Activated naive CD4-positive, alpha-beta T cell treated with anti-CD3 and anti-CD28 coated beads, Interleukin-2, amount 50 U/mL, for 16 hours (primary cell): ENCODE measurements around the gene TMED4.
"Not testable (repeated sequence)": the region's sequence is repeated elsewhere in the genome, so short reads cannot be mapped to it uniquely, and the experiment has no call there.

Source experiments
- DNase-seq: peaks from one replicate; pipeline ENCODE4 v3.0.0-alpha.2; 2020

Gene TMED4

DNA sequence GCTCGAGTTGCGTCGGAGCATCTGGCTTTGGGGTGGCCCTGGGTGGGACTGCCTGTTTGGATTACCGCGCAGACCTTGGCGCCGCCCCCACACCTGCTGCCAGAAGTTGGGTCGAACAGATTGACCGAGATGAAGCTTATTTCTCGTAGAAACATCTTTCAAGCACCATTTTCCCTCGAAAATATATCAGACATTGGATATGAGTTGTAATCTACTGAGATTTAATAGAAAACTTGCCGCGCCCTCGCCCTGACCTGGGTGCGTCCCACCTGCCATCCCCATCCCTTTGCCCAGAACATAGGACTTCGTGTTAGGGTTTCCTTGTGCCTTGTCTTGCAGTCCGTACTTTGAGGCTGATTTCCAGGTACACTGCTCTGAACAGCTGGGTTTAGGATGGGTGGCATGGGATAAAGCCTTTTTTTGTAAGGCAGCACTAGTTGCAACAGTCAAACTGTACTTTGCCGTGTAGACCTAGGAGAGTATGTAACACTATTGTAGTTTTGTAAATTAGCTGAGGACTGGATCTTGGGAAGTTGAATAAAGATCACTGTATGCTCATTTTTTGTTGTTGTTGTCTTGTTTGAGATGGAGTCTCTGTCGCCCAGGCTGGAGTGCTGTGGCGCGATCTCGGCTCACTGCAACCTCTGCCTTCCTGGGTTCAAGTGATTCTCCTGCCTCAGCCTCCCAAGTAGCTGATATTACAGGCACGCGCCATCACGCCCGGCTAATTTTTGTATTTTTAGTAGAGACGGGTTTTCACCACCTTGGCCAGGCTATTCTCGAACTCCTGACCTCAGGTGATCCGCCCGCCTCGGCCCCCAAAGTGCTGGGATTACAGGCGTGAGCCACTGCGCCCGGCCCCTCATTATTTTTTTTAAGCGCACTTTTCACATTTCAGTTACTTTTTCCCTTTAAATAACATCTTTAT lies 25.4 kb upstream of the TMED4 start:
- no peak for DNase-seq

DNA sequence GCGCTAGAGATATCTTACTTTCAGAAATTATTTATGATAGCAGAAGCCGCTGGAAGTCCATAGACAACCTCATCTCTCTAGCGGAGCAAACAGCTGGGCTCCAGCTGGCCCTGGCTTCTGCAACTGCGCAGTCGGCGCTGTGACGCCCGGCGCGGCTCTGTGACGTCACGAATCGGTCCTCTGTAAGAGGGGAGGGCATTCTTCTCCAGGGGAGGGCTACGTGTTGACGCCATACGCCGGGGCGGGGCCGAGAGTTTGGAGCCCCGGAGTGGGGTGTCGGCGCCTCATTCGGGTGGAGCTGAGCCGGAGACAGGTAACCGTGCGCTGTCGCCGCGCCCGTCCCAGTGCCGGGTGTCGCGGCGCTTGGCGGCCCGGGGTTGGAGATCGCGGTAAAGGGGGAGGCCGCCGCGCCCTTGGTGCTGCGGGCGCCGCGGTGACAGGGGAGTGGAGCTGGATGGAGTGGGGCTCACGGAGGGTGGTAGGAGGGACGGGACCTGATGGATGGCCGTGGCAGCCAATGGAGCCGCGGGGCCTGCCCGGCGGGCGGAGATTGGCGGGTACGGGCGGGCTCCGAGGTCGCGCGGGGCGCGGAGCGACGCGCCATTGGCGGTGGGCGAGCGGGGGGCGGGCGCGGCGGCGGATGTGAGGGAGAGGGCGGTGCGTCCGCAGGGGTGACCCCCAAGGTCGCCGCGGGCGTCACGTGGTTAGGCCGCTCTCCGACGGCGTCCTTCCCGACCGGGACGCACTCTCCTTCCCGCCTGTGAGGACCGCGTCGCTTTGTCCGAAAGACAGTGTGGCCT lies 24.5 kb upstream of the TMED4 start, which contains the start of gene OGDH:
TSS of gene OGDH (plus strand) at position 287 of the 800 bp plus-strand sequence. CDS start 17,717 bp downstream, outside the sequence.
- DNase-seq = peak; percentile 99

DNA sequence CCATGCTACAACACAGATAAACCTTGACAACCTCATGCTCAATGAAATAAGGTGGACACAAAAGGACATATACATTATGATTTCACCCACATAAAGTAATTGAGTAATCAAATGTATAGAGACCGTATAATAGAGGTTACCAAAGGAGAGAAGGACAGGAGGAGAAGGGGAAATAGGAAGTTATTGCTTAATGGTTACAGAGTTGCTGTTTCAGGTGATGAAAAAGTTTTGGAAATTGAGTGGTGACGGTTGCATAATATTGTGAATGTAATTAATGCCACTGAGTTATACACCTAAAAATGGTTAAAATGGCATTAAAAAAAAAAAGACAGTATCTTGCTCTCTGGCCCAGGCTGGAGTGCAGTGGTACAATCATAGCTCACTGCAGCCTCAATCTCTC lies 22.9 kb upstream of the TMED4 start:
- DNase-seq = no peak

DNA sequence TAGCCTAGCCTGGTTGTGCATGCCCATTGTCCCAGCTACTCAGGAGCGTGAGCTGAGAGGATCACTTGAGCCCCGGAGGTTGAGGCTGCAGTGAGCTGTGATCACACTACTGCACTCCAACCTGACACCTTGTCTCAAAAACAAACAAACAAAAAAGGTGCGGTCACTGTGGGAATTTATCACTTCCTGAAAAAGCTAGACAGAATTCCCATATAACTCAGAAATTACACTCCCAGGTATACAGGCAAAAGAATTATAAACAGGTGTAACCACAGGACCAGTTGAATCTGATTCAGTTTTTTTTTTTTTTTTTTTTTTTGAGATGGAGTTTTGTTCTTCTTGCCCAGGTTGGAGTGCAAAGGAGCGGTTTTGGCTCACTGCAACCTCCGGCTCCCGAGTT lies 21.2 kb upstream of the TMED4 start:
- no peak for DNase-seq

DNA sequence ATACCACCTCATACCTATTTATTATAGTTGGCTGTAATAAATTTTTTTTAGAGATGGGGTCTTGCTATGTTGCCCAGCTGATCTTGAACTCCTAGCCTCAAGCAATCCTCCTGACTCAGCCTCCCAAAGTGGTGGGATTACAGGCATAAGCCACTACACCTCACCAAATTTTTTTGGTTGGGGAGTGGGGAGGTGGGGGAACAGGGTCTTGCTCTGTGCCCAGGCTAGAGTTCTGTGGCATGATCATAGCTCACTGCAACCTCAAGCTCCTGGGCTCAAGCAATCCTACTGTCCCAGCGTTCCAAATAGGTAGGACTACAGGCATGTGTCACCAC lies 20.5 kb upstream of the TMED4 start:
- no peak for DNase-seq

DNA sequence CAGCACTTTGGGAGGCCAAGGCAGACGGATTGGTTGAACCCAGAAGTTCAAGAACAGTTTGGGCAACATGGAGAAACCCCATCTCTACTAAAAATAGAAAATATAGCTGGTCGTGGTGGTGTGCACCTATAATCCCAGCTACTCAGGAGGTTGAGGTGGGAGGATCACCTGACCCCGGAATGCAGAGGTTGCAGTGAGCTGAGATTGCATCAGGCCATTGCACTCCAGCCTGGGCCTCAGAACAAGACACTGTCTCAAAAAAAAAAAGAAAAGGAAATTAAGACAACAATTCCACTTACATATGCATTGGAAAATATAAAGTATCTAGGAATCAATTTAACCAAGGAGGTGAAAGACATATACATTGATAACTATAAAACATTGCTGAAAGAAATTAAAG lies 17.2 kb upstream of the TMED4 start:
- no peak for DNase-seq

DNA sequence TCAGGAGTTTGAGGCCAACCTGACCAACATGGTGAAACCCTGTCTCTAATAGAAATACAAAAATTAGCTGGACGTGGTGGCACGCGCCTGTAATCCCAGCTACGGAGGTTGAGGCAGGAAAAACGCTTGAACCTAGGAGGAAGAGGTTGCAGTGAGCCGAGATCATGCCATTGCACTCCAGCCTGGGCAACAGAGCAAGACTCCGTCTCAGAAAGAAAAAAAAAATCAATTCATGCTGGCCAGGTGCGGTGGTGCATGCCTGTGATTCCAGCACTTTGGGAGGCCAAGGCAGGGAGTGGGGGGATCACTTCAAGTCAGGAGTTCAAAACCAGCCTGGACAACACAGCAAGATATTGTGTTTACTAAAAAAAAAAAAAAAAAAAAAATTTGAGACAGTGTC lies 15.2 kb upstream of the TMED4 start:
- not testable (repeated sequence) for DNase-seq

DNA sequence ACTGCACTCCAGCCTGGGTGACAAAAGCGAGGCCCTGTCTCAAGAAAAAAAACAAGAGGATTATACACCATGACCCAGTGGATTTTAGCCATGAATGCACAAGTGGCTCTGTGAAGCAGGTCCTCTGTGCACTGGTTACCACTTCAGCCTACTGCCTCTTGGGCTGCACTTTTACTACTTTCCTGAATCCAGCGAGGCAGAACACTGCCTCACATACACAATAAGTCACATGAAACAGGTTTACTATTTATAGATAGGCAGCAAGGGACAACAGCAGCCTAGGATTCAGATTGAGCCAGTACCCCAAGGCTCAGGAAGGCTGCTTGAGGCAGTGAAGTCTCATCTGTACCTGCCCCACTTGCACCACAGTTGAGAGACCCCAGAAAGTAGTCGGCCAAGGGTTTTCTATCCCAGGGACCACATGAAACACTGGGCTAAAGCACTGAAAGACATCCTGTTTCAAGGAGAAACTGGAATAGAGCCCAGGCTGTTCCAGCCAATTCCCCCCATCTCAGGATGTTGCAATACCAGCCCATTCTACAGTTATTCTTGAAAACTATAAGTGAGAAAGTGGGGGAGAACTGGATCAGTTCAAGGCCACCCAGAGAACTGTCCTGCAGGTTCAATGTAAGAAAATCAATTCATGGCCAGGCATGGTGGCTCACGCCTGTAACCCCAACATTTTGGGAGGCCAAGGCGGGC lies 14.1 kb upstream of the TMED4 start:
- no peak for DNase-seq

DNA sequence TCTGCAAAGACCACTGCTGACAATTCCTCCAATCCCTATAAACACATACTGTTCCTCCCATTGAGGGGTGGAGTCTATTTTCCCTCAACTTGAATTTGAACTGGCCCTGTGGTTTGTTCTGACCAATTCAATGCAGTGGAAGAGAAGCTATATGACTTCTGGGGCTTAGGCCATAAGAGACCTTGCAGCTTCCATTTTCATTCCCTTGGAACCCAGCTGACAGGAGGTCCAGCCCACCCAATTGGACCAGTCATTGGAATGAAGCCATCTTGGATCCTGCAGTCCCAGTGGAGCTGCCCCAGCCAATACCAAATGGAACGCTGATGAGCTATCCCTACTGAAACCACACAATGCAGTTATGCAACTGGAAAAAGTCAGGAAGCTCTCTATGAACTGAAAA lies 8.9 kb upstream of the TMED4 start:
- no peak for DNase-seq

DNA sequence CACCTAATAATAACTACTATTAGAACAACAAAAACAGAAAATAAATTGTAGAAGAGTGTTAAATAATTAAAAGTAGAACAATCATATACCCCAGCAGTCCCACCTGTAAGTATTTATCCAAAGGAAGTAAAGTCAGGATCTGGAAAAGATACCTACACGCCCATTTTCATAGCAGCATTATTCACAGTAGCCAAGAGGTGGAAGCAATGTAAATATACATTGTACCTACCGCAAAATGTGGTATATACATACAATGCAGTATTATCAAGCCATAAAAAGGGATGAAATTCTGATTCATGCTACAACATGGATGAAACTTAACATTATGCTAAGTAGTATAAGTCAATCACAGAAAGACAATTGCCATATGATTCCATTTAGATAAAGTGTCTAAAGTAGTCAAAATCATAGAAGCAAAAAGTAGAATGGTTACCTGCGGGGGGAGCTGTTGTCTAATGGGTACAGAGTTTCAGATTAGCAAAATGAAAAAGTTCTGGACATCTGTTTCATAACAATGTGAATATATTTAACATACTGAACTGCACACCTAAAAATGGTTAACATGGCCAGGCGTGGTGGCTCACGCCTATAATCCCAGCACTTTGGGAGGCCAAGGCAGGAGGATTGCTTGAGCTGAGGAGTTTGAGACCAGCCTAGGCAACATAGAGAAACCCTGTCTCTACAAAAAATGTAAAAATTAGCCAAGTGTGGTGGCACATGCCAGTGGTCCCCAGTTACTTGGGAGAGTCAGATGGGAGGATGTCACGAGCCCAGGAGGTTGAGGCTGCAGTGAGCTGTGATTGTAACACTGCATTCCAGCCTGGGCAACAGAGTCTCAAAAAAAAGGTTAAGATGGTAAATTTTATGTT lies 6.0 kb upstream of the TMED4 start:
- peak; percentile 58 for DNase-seq

DNA sequence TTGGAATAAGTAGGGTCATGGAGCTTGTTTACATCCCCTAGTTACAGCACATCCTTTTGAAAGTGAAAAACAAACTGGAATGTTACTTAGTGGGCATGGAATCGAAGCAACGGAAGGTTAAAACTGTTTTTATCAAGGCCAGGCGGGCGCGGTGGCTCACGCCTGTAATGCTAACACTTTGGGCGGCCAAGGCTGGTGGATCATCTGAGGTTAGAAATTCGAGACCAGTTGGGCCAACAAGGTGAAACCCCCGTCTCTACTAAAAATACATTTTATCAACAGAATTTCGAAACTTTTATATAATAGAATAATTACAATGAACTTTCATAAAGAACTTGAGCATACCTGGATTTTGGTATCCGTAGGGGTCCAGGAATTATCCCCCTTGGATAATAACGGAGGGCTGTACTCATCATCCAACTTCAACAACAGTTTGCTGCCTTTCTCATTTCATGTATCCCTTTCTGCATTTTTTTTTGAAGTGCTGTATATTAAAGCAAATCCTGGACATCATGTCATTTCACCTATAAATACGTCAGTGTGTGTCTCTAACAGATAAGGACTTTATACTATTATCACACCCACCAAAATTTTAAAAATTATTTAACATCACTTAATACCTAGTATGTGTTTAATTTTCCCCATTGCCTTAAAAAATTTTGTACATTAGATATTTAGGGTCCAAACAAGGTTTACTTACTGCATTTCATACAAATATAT lies 1.3 kb upstream of the TMED4 start:
- no peak for DNase-seq

DNA sequence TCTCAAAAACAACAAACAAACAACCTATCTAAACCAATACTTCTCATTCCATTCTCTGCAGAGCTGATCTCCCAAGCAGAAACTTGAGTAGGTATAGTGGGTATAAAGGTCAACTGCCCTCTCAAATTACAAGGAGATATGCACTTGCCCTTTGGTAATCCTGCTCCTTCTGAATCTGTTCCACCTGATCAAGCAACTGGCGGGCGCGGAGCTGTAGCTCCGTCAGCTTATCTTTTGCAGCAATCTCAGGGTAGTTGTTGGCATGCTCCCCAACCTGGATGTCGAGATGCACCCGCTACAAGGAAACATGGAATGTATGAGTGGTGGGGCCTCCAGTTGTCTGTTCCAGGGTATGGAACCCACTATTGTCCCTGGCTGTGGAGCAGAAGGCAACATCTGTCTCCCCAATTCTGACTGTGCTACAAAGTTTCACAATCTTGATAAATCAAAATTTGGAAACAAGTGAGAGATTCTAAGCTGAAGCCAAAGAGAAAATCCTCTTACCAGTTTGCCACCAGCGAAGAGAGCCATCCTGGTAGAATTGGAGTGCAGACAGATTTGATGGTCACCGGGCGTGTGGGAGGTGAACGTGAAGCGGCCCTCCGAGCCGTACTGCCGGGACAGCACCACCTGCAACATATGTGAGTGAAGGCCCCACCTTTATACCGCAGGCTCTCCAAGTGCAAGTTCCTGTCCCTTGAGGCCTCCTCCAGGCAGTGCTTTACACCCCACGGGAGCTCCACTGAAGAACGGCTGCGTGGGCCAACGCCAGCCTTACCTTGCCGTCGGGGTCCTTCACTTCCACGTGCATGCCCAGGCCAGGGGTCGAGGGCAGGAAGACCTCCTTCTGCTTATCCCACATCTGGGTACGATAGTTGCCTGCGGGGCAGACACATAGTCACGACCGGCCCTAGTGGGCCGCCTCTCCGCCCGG lies 819 bp downstream of the TMED4 start:
- peak; percentile 40 for DNase-seq

DNA sequence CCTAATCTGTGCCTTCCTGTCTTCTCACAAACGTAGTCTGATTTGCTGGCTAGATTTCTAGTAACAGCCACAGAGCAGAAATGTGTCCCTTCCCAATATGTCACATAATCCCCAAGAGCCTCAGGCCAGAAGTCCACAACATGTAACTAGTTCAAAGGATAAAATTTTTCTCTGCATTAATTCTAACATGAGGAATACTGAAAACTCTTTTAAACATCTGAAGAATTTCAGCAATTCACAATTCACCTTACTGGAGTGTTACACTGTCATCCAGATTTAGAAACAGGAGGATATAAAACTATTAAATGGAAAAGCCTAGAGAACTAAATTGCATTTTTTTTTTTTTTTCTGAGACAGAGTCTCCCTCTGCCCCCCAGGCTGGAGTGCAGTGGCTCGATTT lies 5.8 kb downstream of the TMED4 start:
- DNase-seq = no peak

DNA sequence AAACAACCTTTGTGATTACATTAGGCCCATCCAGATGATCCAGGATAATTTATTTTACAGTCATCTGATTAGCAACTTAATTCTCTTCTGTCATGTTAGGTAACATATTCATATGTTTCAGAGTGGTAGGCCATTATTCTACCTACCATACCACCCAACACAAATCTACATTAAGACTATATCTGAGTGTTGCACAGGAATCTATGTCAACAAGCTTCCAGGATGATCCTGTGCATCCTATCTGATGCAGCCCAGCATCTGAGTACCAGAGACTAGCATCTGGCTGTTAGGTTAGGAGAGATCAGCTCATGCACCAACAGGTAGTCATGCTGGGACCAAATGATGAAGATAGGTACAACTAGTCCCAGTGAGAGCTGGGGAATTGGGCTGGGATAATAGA lies 7.0 kb downstream of the TMED4 start:
- DNase-seq = no peak

DNA sequence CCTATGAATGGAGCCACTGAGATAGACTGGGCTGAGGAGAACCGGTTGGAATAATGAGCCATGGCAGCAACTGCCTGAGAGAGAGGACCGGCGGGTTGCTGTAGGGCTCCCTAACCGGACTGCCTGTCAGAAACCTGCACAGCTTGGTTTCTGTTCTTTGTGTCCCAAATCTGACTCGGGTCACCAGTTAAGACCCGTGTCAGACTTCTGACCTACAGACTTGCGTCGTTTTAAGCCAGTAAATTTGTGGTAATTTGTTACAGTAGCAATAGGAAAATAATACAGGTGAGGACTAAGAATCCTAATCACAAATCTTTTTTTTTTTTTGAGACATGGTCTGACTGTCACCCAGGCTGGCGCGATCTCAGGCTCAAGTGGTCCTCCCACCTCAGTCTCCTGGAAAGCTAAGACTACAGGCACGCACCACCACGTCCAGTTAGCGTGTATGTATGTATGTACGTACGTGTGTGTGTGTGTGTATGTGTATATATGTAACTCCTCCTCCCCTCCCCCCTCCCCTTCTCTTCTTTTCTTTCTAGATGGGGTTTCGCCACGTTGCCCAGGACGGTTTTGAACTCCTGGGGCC lies 7.7 kb downstream of the TMED4 start:
- no peak for DNase-seq

DNA sequence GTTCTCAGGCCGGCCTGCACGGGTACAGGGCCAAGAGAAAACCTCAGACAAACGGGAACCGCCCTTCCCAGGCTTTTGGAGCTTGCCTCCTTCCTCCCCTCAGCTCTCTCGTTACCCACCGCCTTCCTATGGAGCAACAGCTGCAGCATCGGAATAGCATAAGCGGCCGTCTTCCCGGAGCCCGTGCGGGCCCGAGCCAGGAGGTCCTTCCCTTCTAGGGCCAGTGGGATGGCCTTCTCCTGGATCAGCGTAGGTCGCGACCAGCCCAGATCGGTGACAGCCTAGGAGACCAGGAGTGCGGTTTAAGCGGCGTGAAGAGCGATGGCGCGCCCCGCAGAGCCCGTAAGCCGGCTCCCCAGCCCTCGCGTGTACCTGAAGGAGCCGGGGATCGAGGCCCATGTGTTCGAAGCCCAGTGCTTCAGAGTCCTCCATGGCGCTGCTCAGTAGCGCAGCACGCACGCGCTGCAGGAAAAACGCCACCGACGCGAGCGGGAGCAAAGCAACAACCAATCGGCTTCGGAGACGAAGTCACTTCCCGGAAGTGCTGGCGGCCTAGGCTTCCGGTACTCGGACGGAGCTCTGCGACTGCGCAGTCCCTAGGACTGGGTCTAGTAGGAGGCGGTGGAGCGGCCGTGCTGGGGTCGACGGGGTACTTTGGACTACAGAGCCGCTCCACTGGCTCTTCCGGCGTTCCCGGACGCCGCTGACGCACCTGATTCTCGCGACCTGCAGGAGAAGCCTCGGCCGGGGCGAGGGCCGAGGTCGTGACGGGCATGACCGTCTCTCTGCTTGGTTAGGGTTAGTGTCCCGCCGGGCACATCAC lies 8.4 kb downstream of the TMED4 start, which contains the start of gene DDX56:
TSS of gene DDX56 (minus strand) at position 445 of the 823 bp plus-strand sequence. CDS start at position 432, 13 bp downstream.
- peak; percentile 93 for DNase-seq

DNA sequence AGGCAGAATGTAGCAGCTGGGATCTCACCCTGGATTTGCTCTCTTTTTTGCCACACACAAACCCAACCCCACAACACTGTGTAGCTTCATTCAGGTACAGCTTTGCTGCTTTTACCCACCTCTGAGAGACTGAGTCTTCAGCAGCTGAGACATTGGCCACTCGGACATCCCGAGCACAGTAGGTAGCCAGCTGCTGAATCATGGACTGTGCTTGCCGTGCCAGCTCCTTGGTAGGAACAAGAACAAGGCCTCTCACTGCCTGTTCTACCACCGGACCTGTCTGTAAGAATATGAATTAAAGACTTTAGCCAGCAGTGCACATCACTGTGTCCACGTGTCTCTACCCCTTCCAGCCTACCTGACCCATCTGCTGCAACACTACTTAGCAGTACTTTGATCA lies 9.3 kb downstream of the TMED4 start:
- no peak for DNase-seq

DNA sequence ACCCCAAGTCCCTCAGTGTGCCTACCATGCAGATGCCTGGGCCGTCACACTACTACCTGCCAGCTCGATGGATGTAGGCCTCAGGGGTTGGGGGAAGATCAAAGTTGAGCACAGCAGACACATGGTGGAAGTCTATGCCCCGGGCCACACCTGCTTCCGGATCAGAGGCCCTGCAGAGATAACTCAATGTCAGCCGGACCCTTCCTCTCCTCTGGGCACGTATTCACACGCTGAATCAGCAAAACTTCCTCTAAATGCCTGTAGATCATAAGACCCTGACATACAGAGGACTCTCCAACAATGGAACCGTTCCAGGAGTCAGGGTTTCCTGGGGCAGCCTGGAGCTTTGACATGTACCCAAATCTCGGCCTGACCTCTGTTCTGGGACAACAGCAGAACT lies 12.1 kb downstream of the TMED4 start:
- no peak for DNase-seq
